RWPE1 (cell line): ENCODE measurements around the gene HMSD.
A peak's percentile ranks its signal among the peaks of the same experiment; 100 is the strongest.
"Not testable (repeated sequence)": the region's sequence is repeated elsewhere in the genome, so short reads cannot be mapped to it uniquely, and the experiment has no call there.

ENCODE experiments used
- CTCF ChIA-PET: fragments of 350-600 bp; sonication (Branson Sonifier 250); formaldehyde crosslinking; extraction: SDS; loops from one replicate; lab custom pipeline; 2021; lab: Yijun Ruan, JAX
- POLR2A ChIA-PET: fragments of 400-600 bp; formaldehyde crosslinking; extraction: SDS; loops from one replicate; lab custom pipeline; 2020; ENCODE audit warnings: antibody characterized with exemption; ENCODE audit not compliant: low non-redundant PET; lab: Yijun Ruan, JAX
- DNase-seq: peaks from one replicate; pipeline ENCODE4 v3.0.0; 2012; ENCODE audit warnings: low spot score
- H3K27ac ChIP-seq: fragments of 450-650 bp; 2 replicates; pipeline ENCODE4 v1.5.1; 2017
- TF ChIP-seq, protein P1 (sequence below): fragments of 450-650 bp; conservative IDR thresholded peaks from 2 replicates; pipeline ENCODE4 v1.5.1; 2017; ENCODE audit warnings: low read depth, mild to moderate bottlenecking

HMSD gene

DNA sequence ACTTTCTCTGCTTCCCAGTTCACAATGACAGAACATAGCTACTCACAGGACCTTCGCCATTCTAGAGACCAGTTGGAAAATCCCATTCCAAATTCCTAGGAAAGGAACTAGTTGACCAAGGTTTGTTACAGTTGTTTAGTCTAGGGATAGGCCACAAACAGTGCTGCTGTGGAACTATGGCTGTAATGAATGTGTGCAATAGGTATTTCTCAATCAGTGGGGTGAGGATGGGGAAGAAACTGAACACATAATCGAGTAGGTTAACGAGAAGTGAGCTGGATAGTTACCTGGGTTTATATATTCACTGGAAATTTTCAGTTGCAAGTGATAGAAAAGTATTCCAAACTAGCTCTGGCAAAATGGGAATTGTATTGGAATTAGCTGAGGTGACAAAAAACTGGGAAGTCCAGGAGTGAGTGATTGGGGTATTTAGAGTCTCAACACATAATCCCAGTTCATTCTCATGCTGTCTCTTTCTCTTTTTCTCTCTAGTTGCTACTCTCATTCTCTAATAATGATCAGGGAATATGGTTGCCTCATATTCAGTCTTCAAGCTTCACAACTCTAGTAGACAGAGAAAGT is 18.2 kb upstream of the HMSD start:
- TF ChIP-seq, protein P1, sequence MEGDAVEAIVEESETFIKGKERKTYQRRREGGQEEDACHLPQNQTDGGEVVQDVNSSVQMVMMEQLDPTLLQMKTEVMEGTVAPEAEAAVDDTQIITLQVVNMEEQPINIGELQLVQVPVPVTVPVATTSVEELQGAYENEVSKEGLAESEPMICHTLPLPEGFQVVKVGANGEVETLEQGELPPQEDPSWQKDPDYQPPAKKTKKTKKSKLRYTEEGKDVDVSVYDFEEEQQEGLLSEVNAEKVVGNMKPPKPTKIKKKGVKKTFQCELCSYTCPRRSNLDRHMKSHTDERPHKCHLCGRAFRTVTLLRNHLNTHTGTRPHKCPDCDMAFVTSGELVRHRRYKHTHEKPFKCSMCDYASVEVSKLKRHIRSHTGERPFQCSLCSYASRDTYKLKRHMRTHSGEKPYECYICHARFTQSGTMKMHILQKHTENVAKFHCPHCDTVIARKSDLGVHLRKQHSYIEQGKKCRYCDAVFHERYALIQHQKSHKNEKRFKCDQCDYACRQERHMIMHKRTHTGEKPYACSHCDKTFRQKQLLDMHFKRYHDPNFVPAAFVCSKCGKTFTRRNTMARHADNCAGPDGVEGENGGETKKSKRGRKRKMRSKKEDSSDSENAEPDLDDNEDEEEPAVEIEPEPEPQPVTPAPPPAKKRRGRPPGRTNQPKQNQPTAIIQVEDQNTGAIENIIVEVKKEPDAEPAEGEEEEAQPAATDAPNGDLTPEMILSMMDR, result no peak
- no peak overlapping the region for H3K27ac ChIP-seq
- POLR2A ChIA-PET, result no interaction called here
- CTCF ChIA-PET, result no interaction called here
- no peak for DNase-seq

DNA sequence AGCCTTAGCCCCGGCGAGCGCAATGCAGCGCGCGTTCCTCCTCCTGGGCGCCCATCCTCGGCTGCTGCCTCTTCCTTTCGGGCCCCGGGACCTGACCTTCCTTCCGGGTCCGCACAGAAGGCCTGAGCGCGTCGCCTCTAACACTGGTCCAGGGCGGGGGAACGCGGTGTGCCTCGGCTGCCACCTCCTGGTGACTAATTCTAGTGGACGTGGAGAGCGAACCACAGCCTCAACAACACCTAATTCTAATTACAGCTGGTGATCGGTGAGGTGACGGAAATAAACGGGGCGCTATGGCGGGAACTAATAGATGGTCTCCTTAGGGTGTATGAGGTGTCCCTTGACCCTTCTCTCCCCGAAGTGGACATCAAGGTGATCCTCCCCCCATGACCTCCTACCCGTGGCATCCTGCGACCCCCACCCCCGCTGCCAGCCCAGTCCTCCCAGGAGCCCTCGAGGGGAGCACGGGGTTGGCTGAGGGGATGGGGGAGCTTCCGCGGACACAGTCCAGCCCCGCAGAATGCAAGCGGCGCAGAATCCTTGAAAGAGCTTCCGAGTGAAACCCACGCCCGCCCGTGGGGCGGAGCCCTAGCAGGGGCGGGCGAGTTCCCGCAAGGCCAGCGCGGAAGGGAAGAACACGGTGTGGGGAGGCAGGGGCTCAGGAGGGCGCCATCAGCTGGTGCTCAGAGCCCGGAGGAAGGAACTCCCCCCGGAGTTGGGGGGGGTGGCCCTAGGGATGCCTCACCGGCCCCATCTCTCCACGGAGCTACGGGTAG is 12.8 kb upstream of the HMSD start:
- DNase-seq, result peak; percentile 79
- POLR2A ChIA-PET, result no interaction called here
- peak overlapping the region; percentile 28; the same call in 1 of the 2 replicates for H3K27ac ChIP-seq
- TF ChIP-seq, protein P1, result peak; percentile 88
- CTCF ChIA-PET, result interaction anchor here (0.6 to 1.3 kb wide), 9 partner anchors 32 to 1759 kb away, joined by 3 to 9 read pairs (median 5); no protein-coding TSS in a partner anchor

DNA sequence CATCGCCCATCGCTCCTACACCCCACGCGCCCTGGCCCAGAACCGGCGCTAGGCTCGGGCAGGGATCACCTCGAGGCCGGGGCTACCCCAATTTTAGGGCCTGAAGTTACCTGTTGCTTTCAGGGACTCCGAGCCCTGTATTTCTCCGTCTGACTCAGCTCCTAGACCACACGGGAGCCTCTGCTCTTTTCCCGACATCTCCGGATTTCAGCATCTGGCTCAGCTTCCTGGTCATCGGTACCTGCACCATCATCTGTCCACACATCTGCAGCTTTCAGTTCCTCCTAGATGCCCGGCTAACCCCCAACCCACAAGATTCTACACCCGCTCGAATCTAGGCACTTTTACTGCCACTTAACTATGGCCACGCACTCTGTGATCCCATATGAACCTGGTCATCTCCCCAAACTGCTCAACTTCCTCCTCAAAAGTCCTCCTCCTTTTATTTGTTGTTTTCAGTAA is 12.1 kb upstream of the HMSD start:
- TF ChIP-seq, protein P1, result no peak
- POLR2A ChIA-PET, result no interaction called here
- no peak for DNase-seq
- H3K27ac ChIP-seq, result no peak overlapping the region
- CTCF ChIA-PET, result interaction anchor here (0.6 to 1.1 kb wide), 3 partner anchors 92 to 419 kb away, joined by 3 to 7 read pairs (median 3); no protein-coding TSS in a partner anchor

DNA sequence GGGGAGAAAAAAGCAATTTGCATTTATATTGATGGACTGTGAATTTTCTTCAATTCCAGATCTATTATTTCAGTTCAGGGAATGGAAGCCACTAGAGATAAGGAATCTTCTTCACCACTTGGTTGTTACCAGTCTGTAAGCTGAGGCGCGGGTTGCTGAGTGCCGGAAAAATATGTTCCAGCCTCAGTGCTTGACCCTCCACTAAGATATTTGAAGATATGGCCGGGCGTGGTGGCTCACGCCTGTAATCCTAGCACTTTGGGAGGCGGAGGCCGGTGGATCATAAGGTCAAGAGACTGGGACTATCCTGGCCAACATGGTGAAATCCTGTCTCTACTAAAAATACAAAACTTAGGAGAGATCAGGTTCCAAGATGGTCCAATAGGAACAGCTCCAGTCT is 9.1 kb upstream of the HMSD start:
- no peak for DNase-seq
- CTCF ChIA-PET, result no interaction called here
- H3K27ac ChIP-seq, result no peak overlapping the region
- TF ChIP-seq, protein P1, result no peak
- POLR2A ChIA-PET, result no interaction called here

DNA sequence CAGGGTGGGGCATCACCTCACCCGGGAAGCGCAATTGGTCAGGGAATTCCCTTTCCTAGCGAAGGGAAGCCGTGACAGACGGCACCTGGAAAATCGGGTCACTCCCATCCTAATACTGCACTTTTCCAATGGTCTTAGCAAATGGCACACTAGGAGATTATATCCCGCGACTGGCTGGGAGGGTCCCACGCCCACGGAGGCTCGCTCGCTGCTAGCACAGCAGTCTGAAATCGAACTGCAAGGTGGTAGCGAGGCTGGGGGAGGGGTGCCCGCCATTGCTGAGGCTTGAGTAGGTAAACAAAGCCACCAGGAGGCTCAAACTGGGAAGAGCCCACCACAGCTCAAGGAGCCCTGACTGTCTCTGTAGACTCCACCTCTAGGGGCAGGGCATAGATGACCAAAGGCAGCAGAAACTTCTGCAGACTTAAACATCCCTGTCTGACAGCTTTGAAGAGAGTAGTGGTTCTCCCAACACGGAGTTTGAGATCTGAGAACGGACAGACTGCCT is 8.5 kb upstream of the HMSD start:
- CTCF ChIA-PET, DNase-seq, H3K27ac ChIP-seq, POLR2A ChIA-PET: not testable (repeated sequence)

DNA sequence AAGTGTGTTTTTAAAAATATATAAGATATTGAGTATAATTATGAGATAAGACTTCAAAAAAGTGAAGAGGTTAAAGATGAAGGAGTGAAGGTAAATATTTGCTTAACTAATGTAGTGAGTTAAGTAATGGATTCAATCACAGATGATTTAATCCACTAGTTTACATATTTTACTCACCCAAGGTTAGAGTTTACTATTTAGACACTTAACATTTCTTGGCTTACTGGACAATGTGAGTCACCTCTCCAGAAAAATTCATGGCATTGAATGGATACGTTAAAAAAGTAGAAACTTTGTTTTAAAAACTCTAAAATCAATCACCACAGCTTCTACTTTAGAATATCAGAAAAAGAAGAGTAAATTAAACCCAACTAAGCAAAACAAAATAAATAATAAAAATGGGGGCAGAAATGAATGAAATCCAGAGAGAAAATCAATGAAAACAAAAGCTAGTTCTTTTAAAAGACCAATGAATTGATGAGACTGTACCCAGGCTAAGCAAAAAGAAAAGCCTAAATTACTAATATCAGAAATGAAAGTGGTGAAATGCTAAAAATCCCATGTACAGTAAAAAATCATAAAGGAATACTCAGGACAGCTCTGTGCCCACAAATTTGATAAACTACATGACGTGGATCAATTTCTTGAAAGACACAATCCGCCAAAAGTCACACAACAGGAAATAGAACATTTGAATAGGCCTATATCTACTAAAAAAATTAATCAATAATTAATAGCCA is 1.9 kb upstream of the HMSD start:
- TF ChIP-seq, protein P1, result no peak
- ChIA-PET POLR2A (no interaction called here), CTCF (interaction anchor here (0.6 kb wide), 1 partner anchor 462 kb away, joined by 7 read pairs; no protein-coding TSS in a partner anchor)
- no peak overlapping the region for H3K27ac ChIP-seq
- DNase-seq, result no peak
